ENCODE results near the gene LRRC3.
A peak's percentile ranks its signal among the peaks of the same experiment; 100 is the strongest.

Gene LRRC3

GRCh38 chr21:44496564-44497550, 41.5 kb downstream of the LRRC3 start:
- TF ChIP-seq POLR2A (IDR thresholded peaks at IDR 0.05; ENCODE audit: extremely low read depth, insufficient read length) = no peak
- TF ChIP-seq CTCF (IDR thresholded peaks at IDR 0.05; ENCODE audit: low read depth, low read length) = no peak
- TF ChIP-seq MAX (IDR thresholded peaks at IDR 0.05; ENCODE audit: low read depth, low read length) = no peak
- H3K4me3 ChIP-seq (ENCODE audit: low read depth, low read length) = no peak overlapping the region
- DNase-seq (ENCODE audit: low read depth) = no peak

- TF ChIP-seq MYC (IDR thresholded peaks at IDR 0.05; ENCODE audit: low read depth, low read length) = no peak
- peak; percentile 72 for TF ChIP-seq MAX (IDR thresholded peaks at IDR 0.05; ENCODE audit: low read depth, low read length)
- peak; percentile 25 for DNase-seq (ENCODE audit: low read depth)
- H3K4me3 ChIP-seq (ENCODE audit: low read depth, low read length) = no peak overlapping the region
These were observed 42.4 kb downstream of the LRRC3 start for GRCh38 chr21:44497703-44498126.

GRCh38 chr21:44498280-44499210, 43.2 kb downstream of the LRRC3 start:
- TF ChIP-seq POLR2A (IDR thresholded peaks at IDR 0.05; ENCODE audit: extremely low read depth, insufficient read length) (no peak), MYC (IDR thresholded peaks at IDR 0.05; ENCODE audit: low read depth, low read length) (no peak), CTCF (IDR thresholded peaks at IDR 0.05; ENCODE audit: low read depth, low read length) (no peak), MAX (IDR thresholded peaks at IDR 0.05; ENCODE audit: low read depth, low read length) (no peak)
- no peak for DNase-seq (ENCODE audit: low read depth)
- H3K4me3 ChIP-seq (ENCODE audit: low read depth, low read length) = no peak overlapping the region

GRCh38 chr21:44499211-44499560, 43.9 kb downstream of the LRRC3 start:
- no peak for DNase-seq (ENCODE audit: low read depth)
- H3K4me3 ChIP-seq (ENCODE audit: low read depth, low read length) = no peak overlapping the region
- no peak for TF ChIP-seq CTCF (IDR thresholded peaks at IDR 0.05; ENCODE audit: low read depth, low read length)
- TF ChIP-seq POLR2A (IDR thresholded peaks at IDR 0.05; ENCODE audit: extremely low read depth, insufficient read length) = no peak
- TF ChIP-seq MYC (IDR thresholded peaks at IDR 0.05; ENCODE audit: low read depth, low read length) = no peak
- TF ChIP-seq MAX (IDR thresholded peaks at IDR 0.05; ENCODE audit: low read depth, low read length) = no peak

- no peak for DNase-seq (ENCODE audit: low read depth)
- no peak overlapping the region for H3K4me3 ChIP-seq (ENCODE audit: low read depth, low read length)
- no peak for TF ChIP-seq MAX (IDR thresholded peaks at IDR 0.05; ENCODE audit: low read depth, low read length)
- TF ChIP-seq CTCF (IDR thresholded peaks at IDR 0.05; ENCODE audit: low read depth, low read length) = no peak
- TF ChIP-seq MYC (IDR thresholded peaks at IDR 0.05; ENCODE audit: low read depth, low read length) = no peak
- no peak for TF ChIP-seq POLR2A (IDR thresholded peaks at IDR 0.05; ENCODE audit: extremely low read depth, insufficient read length)
These were observed 44.3 kb downstream of the LRRC3 start for GRCh38 chr21:44499631-44500030.
